ENCODE data around the gene GDPD5.

Gene GDPD5, protein sequence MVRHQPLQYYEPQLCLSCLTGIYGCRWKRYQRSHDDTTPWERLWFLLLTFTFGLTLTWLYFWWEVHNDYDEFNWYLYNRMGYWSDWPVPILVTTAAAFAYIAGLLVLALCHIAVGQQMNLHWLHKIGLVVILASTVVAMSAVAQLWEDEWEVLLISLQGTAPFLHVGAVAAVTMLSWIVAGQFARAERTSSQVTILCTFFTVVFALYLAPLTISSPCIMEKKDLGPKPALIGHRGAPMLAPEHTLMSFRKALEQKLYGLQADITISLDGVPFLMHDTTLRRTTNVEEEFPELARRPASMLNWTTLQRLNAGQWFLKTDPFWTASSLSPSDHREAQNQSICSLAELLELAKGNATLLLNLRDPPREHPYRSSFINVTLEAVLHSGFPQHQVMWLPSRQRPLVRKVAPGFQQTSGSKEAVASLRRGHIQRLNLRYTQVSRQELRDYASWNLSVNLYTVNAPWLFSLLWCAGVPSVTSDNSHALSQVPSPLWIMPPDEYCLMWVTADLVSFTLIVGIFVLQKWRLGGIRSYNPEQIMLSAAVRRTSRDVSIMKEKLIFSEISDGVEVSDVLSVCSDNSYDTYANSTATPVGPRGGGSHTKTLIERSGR

DNA sequence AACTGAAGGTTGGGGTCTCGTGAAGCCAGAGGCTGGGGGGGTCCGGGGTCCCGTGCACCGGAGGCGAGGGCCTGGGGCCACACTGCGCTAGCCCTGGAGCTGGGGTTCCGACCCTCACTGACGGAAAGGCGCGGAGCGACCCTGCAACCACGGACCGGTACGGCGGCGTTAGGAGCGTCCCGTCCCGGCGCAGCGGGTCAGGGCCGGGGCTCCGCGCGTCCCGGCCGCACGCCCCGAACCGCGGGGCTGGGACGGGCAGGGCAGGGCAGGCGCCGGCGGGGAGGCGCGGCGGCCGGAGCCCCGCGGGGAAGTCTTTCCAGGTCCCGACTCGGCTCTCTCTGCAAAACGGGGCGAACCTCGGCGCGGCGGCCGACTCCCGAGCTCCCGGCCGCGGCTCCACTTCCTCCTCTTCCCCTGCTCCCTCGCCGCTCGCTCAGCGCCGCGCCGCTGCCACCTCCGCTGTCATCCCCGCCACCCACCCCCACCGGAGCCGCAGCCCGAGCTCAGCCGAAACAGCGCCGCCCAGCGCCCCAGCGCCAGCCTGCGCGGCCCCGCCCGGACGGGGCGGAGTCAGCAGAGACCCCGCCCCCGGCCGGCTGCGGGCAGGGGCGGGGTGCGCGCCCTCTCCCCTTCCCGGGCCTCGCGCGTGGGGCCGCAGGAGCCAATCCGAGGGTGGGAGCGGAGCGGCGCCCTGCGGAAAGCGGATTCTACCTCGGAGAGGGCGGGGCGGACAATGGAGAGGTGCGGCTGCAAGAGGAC lies at the start of gene GDPD5:
TSS of gene GDPD5 (minus strand) at position 509 of the 759 bp plus-strand sequence. CDS start 48,206 bp downstream, outside the sequence.
- no peak for FAIRE-seq

DNA sequence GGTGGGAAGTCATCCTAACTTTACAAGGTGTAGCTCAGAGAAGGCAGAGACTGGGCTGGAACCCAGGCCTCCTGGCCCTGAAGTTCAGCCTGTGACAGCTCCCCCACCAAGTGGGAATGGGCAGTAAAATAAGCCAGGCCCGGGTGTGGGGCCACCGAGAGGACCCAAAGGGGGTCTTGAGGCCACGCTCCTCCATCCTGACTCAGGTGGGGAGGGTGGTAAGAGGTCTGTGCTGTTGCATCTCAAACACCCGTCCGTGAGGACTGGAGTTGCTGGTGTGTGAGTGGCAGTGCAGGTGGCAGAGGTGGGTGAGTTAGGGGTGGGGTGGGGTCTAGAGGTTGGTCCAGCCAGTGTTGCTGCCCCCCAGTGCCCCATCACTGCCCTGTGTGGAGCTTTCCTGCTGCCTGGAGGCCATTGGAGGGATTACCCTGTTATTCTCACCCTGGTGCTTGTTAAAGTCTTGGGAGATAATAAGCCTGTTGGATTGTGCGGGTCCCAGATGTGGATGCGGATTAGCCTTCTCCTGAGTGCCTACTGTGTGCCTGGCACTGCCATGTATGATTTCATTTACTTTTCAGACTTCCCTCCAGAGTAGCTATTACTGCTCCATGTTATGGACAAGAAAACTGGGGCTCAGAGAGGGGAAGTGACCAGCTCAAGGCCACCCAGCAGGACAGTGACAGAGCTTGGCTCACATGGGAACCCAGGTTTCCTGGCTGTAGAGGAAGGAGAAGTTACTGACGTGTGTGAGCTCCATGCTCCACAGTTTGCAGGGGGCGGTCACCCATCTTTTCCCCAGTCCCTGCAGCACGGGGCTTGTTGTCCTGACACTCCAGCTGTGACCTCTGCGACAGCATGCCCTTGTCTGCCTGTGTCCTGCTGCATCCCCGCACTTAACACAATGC lies 49.2 kb upstream of the GDPD5 start:
- no peak for FAIRE-seq

DNA sequence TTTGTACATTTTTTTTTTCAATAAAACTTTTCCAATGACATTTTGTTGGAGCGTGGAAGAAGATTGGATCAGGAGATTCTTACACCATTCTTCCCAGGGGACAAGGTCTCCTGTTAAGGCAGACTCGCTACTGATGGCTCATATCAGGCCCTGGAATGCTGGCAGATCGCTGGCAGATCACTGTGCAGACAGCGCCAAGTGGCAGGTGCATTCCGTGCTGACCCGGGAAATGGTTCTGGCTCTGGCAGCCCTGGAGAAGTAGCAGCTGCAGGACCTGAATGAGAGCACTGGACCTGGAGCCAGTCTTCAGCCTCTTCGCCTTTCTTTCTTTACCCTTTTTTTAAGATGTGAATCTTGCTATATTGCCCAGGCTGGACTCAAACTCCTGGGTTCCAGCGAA lies 47.0 kb upstream of the GDPD5 start:
- no peak for FAIRE-seq

DNA sequence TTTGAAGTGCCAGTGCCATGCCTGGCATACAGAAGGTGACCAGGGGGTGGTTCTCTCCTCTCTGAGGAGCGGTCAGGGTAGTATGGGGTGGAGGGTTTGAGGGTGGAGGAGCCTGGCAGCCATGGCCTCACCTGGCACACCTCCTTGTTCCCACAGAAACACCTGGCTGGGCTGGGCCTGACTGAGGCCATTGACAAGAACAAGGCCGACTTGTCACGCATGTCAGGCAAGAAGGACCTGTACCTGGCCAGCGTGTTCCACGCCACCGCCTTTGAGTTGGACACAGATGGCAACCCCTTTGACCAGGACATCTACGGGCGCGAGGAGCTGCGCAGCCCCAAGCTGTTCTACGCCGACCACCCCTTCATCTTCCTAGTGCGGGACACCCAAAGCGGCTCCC lies 45.9 kb upstream of the GDPD5 start:
- no peak for FAIRE-seq

DNA sequence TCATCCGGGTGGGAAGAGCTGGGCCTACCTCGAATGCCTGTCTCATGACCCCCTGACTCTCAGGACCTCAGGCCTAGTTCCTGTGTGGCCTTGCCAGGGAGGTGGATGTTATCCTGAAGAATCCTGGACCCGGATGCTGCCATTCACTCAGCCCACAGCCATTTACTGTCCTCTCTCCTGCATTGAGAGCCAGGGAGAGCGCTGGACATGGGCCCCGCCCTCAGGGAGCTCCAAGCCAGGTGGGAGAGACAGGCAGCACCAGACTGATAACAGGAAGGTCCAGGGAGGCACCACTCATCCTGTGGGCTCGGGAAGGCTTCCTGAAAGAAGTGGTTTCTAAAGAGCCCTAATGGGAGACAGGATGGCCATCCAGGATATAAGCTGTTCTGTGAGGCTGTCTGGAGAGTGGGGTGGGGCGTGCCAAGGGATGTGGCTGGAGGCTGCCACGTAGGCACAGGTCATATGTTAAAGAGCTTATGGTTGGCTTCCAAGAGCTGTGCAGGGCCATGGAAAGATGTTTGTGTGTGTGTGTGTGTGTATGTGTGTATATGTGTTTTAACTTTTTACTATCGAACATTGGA lies 44.9 kb upstream of the GDPD5 start:
- FAIRE-seq: no peak

DNA sequence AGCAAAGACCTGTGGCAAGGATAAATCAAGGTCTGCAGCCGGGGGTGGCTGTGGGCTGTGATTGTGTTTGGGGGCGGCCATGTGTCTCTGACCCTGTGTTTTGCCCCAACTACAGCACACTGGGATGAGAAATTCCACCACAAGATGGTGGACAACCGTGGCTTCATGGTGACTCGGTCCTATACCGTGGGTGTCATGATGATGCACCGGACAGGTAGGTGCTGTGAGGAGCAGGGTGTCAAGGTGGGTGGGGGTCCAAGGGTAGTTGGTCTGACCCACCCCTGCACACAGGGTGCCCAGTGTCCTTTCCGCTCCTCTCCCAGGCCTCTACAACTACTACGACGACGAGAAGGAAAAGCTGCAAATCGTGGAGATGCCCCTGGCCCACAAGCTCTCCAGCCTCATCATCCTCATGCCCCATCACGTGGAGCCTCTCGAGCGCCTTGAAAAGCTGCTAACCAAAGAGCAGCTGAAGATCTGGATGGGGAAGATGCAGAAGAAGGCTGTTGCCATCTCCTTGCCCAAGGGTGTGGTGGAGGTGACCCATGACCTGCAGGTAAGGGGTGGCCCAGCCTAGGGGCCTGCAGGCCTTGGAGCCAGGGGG lies 43.0 kb upstream of the GDPD5 start:
- no peak for FAIRE-seq

DNA sequence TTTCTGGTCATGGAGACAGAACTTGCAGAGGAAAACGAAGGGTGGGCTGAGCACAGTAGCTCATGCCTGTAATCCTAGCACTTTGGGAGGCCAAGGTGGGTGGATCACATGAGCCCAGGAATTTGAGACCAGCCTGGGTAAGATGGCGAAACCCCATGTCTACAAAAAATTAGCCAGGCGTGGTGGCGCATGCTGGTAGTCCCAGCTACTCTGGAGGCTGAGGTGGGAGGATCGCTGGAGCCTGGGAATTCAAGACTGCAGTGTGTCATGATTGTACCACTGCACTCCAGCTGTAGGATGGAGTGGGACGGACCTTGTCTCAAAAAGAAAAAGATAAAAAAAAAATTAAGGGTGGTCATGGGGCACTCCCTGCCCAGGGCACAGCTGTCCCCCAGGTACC lies 42.2 kb upstream of the GDPD5 start:
- no peak for FAIRE-seq

DNA sequence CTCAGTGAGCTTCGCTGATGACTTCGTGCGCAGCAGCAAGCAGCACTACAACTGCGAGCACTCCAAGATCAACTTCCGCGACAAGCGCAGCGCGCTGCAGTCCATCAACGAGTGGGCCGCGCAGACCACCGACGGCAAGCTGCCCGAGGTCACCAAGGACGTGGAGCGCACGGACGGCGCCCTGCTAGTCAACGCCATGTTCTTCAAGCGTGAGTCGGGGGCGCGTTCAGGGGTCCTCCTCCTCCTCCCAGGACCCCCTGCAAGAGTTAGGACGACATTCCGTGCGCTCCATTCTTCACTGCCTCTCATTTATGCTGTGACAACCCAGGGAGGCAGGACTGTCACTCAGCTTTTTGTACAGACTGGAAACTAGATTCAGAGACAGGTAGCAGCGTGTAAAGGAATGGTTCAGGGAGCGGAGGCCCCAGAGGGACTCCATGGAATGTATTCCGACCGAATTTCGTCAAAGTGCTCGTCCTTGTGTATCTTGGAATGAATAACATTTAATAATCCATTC lies 41.1 kb upstream of the GDPD5 start:
- no peak for FAIRE-seq

DNA sequence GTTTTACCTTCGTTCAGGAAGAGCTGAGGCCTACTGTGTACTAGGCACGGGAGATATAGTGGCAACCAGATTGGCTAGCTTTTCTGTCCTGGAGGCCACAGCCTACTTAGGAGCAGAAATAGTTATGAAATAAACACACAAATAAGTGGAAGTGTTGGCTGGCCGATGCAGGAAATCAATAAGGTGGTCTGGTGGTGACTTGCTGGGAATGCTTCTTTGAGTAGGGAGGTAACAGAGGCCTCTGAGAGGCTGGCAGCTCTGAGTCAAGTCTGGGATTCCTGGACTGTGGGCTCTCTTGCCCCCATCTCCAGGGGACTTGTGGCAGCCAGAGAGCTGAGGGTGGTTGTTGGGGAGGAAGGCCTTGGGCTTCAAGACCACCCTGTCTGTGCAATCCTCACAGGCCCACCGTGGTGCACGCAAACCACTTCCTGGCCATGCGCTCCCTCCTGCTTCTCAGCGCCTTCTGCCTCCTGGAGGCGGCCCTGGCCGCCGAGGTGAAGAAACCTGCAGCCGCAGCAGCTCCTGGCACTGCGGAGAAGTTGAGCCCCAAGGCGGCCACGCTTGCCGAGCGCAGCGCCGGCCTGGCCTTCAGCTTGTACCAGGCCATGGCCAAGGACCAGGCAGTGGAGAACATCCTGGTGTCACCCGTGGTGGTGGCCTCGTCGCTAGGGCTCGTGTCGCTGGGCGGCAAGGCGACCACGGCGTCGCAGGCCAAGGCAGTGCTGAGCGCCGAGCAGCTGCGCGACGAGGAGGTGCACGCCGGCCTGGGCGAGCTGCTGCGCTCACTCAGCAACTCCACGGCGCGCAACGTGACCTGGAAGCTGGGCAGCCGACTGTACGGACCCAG lies 40.4 kb upstream of the GDPD5 start:
- FAIRE-seq: no peak

DNA sequence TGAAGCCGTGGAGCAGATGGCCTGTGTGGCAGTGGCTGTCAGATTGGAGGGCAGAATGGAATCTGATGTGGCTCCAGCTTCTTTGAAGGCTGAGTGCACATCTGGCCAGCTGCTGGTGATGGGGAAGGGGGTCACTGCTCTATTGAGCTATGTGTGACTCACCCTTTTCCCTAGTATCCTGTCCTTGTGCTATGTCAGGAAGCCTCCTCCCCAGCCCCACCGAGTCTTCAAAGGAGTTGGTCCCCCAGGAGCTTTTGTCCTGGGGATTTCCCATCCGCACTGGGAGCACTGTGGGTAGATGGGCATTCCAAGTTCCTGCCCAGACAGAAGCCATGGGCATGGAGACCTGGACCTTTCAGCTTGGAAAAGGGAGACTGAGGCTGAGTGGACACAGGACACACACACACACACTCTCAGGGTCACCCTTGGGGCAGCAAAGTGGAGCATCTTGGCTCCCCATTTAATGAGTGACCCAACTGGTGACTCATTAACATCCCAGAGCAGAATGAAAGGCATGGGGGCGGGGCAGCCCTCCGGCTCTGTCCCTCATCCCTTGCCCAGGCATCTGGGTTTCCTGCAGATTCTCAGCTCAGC lies 39.6 kb upstream of the GDPD5 start:
- no peak for FAIRE-seq

DNA sequence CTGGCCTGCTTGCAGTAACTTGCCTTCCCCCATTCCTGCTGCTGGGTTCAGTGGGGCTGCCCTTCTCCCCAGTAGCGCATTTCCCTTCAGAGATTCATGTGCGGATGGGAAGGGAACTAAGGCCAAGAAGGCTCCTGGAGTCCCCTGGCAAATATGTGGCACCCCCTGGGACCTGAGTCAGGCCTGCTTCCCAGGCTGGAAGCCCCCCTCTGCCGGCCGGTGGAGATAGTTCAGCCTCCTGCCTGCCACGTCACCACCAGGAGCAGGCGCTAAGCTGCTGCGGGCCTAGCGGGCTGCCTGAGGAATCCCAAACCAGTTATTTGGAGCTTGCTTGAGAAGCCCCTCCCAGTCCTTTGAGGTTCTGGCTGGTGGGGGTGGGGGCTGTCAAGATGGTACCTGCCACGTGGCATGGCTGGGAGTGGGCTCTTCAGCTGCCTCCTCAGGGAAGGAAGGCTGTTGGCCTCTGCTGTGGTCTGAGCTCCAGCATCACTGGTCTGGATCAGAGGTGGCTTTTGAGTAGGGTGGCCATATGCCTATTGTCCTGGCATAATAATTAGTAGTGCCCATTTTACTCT lies 38.3 kb upstream of the GDPD5 start:
- no peak for FAIRE-seq

DNA sequence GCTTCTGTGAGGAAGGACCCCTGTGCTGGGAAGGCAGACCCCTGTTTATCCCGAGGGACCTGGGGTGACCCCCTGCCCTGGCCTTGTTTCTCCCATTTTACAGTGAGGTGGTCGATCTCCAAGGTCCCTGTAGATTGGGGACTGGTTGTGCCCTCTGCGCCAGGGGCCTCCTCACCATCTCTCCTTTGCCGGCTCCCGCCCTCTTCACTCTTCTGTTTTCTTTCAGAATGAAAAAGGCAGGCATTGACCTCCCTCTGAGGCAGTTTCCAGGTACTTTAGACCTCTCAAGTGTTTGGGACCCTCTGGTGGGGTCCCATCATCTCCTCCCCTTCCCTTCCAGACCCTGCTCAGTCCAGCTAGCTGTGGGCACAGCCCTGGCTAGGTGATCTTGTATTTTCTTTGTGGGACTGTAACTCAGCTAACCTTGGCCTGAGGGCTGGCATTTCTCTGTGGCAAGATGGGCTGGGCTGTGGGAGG lies 37.8 kb upstream of the GDPD5 start:
- FAIRE-seq: no peak

DNA sequence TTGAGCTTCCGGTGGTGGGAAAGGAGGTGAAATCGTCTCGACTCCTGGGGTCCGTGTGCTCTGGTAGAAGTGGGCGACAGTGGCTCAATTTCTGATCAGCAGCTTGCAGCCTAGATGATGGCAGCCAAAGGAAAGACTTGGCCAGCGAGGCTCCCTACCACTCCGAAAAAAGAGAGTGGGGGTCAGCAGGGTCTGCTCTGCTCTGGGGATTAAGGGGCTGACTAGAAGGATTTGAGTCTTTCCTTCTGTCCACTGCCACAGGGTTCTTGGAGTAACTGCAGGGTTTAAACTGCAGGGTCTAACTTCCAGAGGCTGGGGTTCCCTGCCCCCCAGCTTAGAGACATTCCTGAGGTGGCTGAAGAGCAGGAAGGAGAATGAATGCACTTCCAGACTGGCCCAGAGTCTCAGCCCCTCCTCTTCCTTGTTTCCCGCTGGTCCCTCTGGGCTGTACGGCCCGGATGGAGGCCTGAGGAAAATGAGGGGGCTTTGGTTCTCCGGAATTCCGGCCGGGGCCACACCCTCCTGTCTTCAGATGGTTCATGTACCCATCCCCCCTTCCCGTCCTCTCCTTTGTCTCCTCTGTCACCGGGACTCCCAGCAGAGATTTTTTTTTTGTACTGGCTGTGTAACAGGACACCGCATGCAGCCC lies 37.2 kb upstream of the GDPD5 start:
- FAIRE-seq: no peak

DNA sequence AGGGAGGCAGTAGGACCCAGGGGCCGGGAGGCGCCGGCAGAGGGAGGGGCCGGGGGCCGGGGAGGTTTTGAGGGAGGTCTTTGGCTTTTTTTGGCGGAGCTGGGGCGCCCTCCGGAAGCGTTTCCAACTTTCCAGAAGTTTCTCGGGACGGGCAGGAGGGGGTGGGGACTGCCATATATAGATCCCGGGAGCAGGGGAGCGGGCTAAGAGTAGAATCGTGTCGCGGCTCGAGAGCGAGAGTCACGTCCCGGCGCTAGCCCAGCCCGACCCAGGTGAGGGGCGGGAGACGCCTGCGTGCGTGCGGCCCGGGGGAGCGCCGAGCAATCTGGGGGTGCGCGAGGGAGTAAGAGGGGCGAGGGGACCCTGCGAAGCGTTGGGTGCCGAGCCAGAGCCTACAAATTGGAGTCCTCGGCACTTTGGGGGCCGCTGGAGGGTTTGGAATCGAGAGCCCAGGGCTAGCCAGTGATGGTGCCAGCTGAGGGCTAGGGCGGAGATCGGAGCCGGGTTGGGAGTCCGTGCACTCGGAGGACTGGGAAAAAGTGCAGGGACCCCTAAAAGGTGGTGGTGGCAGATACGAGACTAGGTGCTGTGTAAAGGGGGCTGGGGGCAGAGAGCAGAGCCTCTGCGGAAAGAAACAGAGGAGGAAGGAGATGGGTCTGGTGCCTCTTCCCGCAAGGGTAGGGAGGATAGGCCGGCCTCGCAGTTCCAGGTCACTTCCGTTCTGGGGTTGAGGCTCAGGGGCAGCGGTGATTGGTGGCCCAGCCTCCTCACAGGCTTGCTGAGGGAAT lies 36.5 kb upstream of the GDPD5 start, which contains the start of gene SERPINH1:
TSS of gene SERPINH1 (plus strand) at position 206 of the 788 bp plus-strand sequence. CDS start 4,097 bp downstream, outside the sequence.
- FAIRE-seq: no peak

DNA sequence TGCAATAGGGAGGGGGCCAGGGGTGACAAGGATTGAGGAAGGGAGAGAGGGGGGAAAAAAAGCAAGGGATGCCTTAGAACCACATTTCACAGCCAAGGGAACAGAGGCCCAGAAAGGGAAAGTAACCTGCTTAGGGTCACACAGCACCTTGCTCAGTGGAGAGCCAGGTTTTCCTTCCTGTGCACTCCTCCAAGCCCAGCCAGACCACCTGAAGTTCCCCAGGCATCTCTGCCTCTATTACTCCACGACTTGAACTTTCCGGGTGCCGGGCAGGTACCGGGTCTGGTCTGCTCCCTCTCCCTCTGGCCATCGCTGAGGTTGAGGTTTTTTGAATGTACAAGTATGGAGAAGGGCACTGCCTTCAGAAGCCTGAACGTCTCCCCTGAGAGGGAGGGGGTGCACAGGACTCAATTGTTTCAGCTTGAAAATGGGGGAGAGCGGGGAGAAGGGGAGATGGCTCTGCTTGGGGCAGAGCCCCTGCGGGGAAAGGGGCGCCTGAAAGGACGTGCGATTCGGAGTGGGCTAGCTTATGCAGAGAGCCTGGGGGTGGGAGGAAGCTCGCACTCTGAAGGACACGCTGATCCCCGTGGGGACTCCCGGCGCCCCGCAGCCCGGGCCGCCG lies 35.8 kb upstream of the GDPD5 start:
- FAIRE-seq: no peak

DNA sequence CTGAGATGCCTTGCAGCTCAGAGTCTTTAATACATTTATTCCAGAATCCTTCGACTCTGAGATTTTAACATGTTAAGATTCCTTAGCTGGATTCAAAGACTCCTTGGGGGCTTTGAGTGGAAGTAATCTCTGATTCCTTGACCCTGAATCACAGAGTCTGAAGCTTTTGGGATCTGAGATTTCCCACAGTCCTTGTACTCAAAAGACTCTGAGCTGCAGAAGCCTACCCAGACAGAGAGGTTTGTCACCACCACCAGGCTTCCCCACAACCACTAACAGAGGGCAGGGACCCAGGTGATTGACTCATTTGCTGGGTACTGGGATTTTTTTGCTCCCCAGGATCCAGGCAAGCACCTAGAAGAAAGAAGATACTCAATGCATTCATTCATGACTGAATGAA lies 34.9 kb upstream of the GDPD5 start:
- no peak for FAIRE-seq

Measured in colon (tissue), 2 donors.